Measurements from ENCODE around the gene KRT83.
"Not testable (repeated sequence)": the region's sequence is repeated elsewhere in the genome, so short reads cannot be mapped to it uniquely, and the experiment has no call there.

Gene KRT83

DNA sequence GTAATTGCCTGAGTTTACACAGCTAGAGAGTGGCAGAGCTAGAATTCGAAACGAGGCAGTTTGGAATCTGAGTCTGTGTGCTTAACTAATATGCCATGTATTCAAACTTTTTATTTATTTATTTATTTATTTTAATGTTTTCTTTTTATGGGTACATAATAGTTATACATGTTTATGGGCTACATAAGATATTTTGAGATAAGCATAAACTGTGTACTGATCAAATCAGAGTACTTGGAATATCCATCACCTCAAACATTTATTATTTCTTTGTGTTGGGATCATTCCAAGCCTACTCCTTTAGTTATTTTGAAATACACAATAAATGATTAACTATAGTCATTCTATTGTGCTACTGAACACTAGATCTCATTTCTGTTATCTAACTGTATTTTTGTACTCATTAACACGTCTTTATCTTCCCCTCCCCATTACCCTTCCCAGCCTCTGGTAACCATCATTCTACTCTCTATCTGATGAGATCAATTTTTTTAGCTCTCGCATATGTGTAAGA is 22.5 kb downstream of the KRT83 start:
- H3K4me3 ChIP-seq (ENCODE audit: low read length), result no peak overlapping the region
- TF ChIP-seq, protein P1, sequence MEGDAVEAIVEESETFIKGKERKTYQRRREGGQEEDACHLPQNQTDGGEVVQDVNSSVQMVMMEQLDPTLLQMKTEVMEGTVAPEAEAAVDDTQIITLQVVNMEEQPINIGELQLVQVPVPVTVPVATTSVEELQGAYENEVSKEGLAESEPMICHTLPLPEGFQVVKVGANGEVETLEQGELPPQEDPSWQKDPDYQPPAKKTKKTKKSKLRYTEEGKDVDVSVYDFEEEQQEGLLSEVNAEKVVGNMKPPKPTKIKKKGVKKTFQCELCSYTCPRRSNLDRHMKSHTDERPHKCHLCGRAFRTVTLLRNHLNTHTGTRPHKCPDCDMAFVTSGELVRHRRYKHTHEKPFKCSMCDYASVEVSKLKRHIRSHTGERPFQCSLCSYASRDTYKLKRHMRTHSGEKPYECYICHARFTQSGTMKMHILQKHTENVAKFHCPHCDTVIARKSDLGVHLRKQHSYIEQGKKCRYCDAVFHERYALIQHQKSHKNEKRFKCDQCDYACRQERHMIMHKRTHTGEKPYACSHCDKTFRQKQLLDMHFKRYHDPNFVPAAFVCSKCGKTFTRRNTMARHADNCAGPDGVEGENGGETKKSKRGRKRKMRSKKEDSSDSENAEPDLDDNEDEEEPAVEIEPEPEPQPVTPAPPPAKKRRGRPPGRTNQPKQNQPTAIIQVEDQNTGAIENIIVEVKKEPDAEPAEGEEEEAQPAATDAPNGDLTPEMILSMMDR (IDR thresholded peaks at IDR 0.05; ENCODE audit: insufficient read depth, low read depth, low read length, missing control alignments), result no peak
- no peak for DNase-seq (ENCODE audit: low read depth)

DNA sequence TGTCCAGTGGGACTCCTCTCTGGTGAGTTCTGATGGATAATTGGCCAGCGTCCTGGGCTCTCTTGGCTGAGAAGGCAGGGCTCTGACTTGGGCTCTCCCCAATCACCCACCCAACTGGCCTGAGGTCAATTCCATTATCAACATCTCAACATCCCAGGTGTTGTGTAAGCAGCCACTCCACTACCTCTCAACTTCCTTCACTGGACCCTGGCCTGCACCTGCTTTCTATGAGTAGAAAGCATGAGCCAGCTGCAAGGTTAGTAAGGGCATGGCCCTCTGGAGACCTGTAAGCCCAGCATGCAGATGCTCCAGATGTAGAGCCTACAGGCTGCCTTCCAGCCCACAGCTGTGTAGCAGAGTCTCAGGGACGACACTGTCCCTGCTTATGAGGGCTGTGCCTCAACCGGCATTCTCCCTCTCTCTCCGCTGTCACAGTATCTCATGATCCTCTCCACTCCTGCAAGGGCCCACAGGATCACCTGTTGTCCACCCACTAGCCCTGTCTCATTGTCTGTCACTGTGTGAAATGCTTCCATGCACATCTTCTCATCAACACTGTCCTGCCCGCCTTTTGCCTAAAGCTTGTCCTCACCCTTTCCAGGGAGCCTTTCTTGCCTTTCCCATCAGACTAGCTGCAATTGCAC is 24.5 kb downstream of the KRT83 start:
- no peak for DNase-seq (ENCODE audit: low read depth)
- TF ChIP-seq, protein P1 (IDR thresholded peaks at IDR 0.05; ENCODE audit: insufficient read depth, low read depth, low read length, missing control alignments), result no peak

GRCh38 chr12:52295663-52296062 is 25.5 kb downstream of the KRT83 start:
- TF ChIP-seq, protein P1 (IDR thresholded peaks at IDR 0.05; ENCODE audit: insufficient read depth, low read depth, low read length, missing control alignments), result no peak
- no peak overlapping the region for H3K4me3 ChIP-seq (ENCODE audit: low read length)
- DNase-seq (ENCODE audit: low read depth), result no peak

More for the DNA sequence above, 24.5 kb downstream of the KRT83 start:
- H3K4me3 ChIP-seq (ENCODE audit: low read length), result no peak overlapping the region

- TF ChIP-seq, protein P1 (IDR thresholded peaks at IDR 0.05; ENCODE audit: insufficient read depth, low read depth, low read length, missing control alignments), result no peak
- DNase-seq (ENCODE audit: low read depth), result no peak
These were observed 26.4 kb downstream of the KRT83 start for GRCh38 chr12:52294803-52295202.

DNA sequence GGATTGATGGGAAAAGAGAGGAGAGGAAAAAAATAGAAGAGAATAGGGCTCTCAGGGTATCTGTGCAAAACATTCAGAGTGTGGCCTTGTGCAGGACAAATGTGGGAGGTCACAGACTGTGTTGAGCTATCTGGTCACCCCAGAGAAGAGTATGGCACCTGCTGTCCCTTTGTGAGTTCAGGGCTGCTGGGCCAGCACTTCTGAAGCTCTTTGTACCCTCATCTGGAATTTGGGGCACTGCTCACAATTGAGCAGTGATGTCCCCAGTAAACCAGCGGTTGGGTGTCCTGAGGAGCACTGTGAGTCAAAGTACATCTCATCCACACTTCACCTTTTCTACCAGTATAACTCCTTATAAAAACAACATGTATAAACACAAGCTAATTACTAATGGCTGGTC is 27.3 kb downstream of the KRT83 start:
- no peak overlapping the region for H3K4me3 ChIP-seq (ENCODE audit: low read length)
- DNase-seq (ENCODE audit: low read depth), result no peak
- TF ChIP-seq, protein P1 (IDR thresholded peaks at IDR 0.05; ENCODE audit: insufficient read depth, low read depth, low read length, missing control alignments), result no peak

More at GRCh38 chr12:52294803-52295202, 26.4 kb downstream of the KRT83 start:
- H3K4me3 ChIP-seq (ENCODE audit: low read length), result no peak overlapping the region

GRCh38 chr12:52291267-52291935 is 29.8 kb downstream of the KRT83 start, which contains the start of gene KRT81:
TSS of gene KRT81 (minus strand) at chr12:52291534. CDS start at chr12:52291465, 69 bp downstream.
- DNase-seq (ENCODE audit: low read depth), result no peak
- TF ChIP-seq, protein P1 (IDR thresholded peaks at IDR 0.05; ENCODE audit: insufficient read depth, low read depth, low read length, missing control alignments), result no peak
- no peak within 1 kb of the TSS for H3K4me3 ChIP-seq (ENCODE audit: low read length)

GRCh38 chr12:52290483-52291134 is 30.6 kb downstream of the KRT83 start:
- not testable (repeated sequence) for DNase-seq (ENCODE audit: low read depth); H3K4me3 ChIP-seq (ENCODE audit: low read length)

- H3K4me3 ChIP-seq (ENCODE audit: low read length); DNase-seq (ENCODE audit: low read depth): not testable (repeated sequence)
These were observed 33.1 kb downstream of the KRT83 start for GRCh38 chr12:52287816-52288805.
